GM19324 (cell line): Measurements from ENCODE around the gene ZNHIT3.

ENCODE experiments used
- ATAC-seq: cut with Tn5 transposase; IDR thresholded peaks from one replicate; pipeline ENCODE4 v1.9.1; 2021; ENCODE audit warnings: mild to moderate bottlenecking, moderate library complexity; ENCODE audit not compliant: unreplicated experiment, low FRiP score

Gene ZNHIT3

DNA sequence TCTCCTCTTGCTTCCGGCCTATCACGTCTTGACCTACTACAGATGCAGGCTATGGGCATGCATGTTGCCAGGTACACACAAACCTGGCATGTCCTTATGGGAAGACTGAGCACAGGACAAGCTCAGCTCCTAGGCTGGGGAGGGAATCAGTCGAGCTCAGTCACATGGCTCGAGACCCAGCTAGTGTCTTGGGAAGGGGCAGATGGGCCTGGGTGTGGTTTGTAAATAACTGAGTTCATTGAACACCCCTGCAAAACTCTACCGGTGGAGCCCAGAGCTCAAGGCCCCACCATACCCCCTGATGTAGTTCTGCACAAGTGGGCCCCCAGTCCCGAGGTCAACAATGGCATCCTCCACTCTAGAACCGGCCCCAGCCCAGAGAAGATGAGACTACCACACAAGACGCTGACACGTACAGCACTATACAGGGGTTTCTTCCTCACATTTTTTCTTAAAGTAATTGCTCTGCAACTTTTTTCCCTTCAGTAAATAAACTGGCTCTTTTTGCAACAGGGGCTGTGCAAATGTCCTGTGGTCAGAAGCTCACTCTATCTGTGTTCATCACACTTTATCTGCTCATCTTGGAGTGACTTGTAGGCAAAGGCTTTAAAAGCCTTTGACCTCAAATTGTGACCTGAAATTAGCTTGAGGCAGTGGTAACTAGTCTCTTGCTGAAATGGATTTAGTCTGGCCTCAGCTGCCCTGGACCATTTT is 22.9 kb downstream of the ZNHIT3 start:
- no peak for ATAC-seq

DNA sequence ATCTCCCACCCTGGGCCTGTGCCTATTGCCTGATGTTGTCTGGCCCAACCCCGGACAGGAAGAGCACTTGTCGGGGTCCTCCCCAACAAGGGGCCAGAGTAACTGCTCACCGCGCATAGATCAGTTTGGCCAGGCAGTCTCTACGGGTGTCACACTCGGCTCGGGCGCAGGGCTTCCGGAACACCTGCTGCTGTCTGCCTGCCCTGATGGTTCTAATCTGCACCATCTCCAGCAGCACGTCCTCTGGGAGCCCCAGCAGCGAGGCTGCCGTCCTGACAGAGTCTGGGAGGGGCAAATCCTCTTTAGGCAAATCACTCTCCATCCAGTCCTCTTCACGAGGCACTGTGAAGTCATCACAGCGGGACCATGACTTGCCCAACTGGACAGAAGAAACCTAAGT is 24.2 kb downstream of the ZNHIT3 start:
- no peak for ATAC-seq

DNA sequence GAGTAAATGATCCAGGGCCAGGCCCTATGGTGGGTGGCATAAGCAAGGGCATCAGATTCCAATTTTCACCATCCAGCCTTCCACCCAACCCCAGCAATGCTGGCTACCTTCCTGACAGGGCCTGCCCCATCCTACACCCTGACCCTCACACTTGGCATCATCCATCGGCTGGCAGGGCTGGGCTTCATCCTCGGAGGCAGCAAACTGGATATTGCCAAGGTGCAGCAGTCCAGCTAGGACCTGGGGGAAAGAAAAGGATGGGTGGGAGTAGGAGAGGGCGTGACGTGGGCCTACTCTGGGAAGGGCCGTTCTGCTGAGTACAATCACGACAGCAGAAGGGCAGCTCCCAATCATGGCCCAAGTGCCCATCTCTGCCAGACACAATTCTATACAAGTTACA is 24.7 kb downstream of the ZNHIT3 start:
- no peak for ATAC-seq

DNA sequence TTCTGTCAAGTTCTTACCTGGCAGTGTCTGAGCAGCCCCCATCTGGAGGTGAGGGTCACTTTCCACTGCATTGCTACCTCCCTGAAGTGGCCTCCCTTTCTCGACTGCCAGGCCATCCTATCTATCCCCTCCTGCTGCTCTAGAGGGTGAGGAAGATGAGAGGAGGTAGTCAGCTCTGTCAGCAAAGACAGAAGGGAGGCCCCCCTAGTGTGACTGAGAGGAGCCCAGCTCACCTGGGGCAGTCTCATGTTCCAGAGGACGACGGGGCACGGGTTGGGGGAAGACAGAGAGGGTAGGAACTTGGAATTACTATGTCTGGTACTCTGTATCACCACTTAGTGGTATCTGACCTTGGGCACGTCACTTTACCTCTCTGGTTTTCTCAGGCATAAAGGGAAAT is 26.2 kb downstream of the ZNHIT3 start:
- ATAC-seq = no peak

DNA sequence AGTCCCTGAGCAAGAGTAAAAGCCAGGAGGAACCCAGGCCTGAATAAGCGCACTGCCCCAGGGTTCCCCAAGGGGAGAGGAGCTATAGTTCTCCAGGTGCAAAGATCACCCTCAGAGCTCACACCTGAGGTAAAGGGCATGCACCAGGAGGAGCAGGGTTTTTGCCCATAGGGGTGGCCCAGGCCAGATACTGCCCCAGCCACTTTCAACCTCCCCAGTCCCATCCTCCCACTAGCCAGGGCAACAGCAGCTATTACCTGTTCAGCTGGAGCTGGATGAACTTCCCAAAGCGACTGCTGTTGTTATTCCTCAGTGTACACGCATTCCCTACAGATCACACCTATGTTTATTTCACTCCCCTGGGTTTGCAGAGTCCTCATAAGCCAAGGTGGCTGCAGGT is 28.4 kb downstream of the ZNHIT3 start:
- no peak for ATAC-seq

DNA sequence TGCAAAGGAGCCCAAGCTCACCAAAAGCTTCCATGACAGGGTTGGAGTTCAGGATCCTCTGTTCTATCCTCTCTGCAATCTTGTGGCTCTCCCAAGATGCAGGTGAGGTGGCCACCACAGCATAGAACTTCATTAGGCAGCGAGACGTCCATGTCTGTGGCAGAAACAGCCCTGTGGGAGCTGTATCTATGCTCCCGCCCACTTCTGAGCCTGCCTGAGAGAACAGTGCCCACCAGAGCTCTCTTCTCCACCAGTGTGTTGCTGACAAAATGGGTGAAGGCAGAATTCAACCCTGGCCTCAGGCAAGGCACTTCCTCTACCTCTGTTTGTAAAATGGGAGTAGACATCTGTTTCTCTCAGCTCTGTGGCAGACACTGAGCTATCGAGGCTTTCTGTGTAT is 29.4 kb downstream of the ZNHIT3 start:
- no peak for ATAC-seq

DNA sequence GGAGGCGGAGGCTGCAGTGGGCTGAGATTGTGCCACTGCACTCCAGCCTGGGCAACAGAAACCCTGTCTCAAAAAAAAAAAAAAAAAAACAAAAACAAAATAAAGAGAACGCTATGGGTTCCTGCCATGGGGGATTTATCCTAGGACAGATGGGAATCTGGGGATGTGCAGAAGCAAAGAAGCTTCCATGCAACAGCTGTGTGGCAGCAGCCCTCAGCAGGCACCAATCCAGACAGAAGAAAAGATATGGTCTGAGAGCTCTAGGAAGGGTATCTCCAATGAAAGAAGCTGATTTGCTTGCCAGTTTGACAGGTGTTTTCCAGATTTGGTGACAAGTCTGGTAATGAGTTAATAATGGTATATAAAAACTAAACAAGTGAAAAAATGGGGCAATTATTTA is 36.6 kb downstream of the ZNHIT3 start:
- ATAC-seq = no peak

DNA sequence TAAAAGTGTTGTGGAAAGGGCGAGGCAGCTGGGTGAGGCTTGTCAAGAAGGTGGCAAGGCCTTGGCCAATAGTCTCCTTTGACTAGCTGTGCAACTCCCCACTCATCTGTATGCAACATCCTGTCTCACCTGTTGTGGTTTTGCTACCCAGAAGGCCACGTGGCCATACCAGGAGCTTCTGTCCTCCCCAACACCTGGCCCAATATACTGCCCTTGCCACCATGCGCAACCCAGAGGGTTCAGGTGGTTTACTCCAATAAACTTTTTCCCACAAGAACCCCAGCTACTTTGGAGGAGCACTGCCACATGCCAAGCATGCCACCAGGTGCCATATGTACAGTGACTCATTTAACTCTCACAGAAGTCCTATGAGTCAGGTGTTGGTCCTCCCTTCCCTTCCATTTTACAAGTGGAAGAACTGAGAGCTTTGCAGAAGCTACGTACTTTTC is 38.0 kb downstream of the ZNHIT3 start:
- ATAC-seq = no peak

DNA sequence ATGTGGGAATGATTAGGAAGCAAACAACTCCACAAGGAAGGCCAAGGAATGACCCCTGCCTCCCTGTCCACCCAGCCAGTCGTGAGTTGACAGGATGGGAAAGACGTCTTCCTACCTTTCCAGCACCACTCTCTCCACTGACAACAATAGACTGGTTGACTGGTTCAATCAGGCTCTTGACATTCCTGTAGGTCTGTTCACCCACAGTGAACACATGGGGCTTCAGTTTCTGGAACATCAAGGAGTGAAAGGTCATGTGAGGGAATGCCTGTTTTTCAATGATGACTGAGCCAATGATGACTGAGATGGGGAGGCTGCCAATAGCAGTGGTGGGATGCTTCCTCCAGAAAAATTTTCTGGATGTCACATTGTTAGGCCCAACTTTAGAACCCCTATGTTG is 38.6 kb downstream of the ZNHIT3 start:
- ATAC-seq = no peak

DNA sequence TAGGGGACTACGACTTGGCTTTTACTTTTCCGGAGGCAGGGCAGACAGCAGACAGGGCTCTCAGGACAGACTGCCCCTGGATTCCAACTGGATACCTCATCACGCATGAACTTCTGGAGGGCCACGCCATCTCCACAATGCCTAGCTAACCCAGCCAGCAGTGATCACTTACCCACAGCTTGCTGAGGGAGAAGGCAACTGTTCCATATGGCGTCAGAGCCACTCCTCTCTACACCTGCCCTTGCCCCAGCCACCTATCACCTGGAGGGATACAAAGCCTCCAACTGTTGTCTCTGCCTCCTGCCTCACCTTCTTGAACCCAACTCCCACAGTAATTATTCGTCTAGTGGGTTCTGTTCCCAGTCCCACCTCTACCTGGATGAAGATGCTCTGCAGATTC is 39.4 kb downstream of the ZNHIT3 start:
- ATAC-seq = no peak

DNA sequence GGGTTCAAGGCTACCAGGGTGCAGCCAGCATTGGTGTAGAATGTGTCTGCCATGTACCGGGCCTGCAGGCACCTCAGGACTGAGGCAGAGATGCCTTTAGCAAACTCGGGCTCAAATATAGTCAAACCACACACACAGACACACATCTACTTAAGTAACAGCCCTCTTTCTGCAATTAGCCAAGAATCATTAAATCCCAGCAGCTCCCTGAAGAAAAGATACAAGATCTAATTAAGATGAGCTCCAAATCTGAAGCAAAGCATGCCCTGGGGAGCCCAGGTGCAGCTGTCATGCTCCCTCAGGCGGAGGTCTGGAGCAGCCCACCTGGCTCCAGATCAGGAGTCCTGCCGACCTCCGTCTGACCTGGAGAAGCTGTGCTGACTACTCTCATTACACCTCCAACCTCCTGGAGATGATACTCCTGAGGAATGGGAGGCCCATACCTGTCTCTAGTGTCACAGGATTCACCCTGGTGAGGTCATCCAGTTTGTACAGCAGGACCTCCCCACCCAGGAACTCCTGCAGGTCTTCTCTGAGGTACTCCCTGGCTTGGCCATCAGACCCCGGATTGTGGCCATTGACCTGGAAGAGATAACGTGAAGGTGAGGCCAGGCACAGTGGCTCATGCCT is 41.3 kb downstream of the ZNHIT3 start:
- no peak for ATAC-seq

DNA sequence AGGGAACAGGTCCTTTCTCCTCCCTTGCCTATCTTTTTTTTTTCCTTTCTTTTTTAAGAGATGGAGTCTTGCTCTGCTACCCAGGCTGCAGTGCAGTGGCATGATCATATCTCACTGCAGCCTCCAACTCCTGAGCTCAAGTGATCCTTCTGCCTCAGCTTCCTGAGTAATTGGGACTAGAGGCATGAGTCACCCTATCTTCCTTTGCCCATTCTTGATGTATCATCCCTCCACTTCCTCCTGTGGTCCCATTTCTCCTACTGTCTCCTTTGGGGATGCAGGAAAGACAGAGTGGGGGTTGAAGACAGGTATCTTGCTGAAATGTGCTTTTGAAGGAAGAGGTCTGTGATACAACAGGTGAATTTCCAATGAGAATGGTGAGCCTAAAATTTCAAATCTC is 42.6 kb downstream of the ZNHIT3 start:
- ATAC-seq = no peak

DNA sequence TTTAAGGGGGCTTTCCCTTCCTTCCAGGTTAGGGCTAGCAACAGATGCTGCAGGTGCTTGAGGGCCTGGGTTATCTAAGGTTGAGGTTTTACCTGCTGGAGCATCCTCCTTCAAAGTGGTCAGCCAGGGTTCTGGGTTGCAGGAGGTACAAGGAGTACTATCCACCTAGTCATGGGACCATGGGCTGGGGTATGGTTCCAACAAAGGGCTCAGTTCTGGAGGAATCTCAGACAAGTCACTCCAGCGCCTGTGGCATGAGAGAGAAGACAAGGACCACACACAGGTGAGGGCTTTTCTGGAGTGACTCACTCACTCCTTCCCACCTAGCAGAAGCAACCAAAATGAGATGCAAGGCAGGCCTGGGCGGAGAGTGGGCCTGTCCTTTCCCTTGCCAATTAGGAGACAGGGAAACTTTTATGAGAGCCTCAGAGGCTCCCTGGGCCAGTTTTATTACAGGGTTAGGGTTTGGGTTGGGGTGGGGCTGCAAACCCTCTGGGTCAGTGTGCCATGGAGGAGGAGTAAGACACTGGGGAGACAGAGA is 46.0 kb downstream of the ZNHIT3 start:
- no peak for ATAC-seq

DNA sequence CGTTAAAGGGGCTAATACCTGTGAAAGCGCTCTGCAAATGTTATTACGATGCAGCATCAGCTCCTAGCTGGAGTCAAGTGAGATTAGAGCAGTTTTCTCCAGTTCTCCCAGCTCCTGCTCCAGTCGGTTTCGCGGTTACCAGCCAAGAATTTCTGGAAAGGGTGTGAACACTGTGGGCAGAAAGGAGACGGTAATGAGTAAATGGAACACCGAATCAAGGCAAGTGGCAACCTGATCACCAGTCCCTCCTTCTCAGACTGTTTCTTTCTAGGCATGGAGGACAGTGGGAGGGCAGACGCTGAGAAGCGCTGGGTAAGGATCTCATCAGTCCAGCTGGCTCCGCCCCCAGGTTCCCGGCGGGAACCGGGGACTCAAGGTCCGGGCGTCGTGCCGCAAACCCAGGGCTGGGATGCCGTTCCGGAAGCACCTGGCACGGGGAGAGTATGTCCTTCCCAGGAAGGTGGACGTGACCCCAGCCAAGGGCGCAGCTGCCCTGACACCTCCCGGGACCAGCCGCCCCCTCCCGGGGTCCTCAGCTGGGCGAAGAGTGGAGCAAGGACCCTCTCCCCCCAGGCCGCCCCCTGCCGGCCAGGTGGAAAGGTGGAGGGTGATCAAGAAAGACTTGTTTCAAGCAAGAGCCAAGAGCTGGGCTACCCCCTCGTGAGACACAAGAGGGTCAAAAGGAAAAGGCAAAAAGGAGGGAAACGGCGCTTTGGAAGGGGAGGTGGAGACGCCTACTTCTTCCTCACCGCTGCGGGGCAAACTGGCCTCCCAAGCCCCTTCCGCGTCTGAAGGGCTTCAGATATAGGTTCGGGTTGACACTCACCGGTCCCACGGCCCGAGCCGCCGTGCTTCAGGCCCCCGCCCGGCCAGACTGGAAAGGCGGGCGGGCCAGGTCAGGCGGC is 47.7 kb downstream of the ZNHIT3 start:
- ATAC-seq = no peak

DNA sequence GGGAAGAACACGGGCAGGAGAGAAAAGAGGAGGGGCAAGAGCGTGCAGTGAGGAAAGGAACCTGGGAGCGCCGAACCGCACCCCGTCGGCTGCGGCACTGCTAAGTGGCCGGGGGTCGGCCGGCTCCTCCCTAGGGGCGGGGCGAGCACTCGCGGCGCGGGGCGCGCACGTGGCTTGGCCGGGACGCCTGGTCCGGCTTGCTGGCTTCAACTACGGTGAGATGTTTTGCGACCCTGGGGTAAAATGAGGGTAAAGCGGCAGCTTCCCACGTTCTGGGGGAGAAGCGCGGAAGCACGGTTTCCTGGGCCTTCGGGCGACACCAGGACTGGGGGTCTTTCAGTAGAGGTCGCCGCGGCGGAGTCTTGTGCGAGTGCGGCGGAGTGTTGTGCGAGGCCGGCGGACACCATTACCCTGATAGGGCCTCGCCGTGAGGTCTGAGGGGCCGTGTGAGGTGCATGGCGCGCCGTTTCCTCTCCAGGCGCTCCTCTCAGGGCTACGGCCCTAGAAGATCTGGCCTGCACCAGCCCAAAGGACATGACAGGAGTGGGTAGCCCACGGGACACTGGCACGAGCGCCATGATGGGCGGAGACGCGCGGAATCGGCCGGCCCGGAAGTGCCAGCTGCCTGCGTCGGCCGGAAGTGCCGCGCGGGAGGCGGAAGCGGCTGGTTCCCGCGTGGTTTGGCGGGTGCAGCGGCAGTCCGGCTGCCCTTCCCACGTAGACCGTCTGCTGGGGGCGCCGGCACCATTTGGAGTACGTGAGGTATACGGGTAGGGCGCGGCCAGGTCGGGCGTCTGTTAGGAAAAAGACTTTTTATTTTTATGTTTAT is 48.6 kb downstream of the ZNHIT3 start, which contains the start of the genes MYO19 and PIGW:
TSS of gene MYO19 (minus strand) at position 29 of the 829 bp plus-strand sequence. CDS start 2,330 bp downstream, outside the sequence.
TSS of gene PIGW (plus strand) at position 148 of the 829 bp plus-strand sequence. CDS start 2,115 bp downstream, outside the sequence.
- ATAC-seq = peak; percentile 83

DNA sequence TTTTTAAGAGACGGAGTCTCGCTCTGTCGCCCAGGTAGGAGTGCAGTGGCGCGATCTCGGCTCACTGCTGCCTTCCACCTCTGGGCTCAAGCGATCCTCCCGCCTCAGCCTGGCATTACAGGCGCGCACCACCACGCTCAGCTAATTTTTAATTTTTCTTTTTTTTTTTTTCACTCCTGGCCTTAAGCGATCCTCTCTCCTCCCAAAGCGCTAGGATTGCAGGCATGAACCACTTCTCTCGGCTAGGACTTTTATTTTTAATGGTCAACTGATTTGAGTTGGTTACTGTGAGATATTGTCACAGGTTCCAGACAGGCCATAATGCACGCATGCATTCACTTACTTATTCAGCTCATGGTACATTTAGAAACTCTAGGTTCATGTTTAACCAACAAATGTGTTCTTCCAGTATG is 49.2 kb downstream of the ZNHIT3 start:
- no peak for ATAC-seq

DNA sequence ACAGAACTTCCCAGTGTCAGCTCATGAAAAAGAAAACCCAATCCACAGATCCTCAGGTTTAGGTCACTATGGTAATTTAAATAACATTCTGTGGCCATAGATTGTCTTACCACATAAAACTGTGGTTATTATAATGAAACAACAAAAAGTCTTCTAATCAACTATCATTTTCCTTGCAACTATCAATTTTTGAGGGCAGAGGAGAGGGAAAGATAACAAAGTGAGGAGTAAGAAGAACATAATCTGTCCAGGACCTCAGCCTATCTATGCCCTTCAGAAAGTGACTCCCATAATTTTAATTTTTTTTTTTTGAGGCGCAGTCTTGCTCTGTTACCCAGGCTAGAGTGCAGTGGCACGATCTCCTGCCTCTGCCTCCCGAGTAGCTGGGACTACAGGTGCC is 54.2 kb downstream of the ZNHIT3 start:
- no peak for ATAC-seq

DNA sequence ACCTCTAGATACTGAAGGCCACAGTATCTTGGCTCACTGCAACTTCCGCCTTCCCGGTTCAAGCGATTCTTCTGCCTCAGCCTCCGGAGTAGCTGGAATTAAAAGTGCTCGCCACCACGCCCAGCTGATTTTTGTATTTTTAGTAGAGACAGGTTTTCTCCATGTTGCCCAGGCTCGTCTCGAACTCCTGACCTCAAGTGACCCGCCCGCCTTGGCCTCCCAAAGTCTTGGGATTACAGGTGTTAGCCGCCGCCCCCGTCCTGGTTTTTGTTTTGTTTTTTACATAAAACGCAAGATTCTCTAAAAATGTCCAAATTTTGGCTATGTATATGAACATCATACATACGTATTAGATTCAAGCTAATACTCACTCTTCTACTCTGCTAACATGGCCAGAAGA is 56.3 kb downstream of the ZNHIT3 start:
- no peak for ATAC-seq

DNA sequence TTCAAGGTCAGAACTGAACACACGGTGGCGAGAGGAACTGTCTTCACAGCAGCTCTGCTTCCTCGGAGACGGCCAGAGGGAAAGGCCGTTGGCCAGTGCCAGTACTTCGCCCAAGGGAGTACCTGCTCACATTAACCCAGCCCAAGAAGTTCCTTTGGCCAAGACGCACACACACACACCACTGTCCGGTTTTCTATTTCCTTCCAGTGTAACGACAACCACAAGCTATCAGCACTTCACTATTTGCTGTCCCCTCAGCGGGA is 57.5 kb downstream of the ZNHIT3 start:
- ATAC-seq = peak; percentile 1
